ENCODE measurements around the gene PIGS.

The PIGS gene

GRCh38 chr17:28528327-28529012 is 42.9 kb downstream of the PIGS start:
- no peak overlapping the region for H3K9ac ChIP-seq (ENCODE audit: low read depth, low read length, poor library complexity)
- no peak overlapping the region for H3K4ac ChIP-seq (ENCODE audit: low read length)
- no peak overlapping the region for H3K4me2 ChIP-seq (ENCODE audit: insufficient read depth, low read length, poor library complexity, severe bottlenecking)
- H2BK15ac ChIP-seq (ENCODE audit: low read length), result no peak overlapping the region
- no peak overlapping the region for H4K91ac ChIP-seq (ENCODE audit: low read depth, low read length, poor library complexity)
- H3K79me1 ChIP-seq (ENCODE audit: low read depth, low read length), result no peaks in the 10 kb centered on the region
- H3K14ac ChIP-seq (ENCODE audit: low read length), result no peak overlapping the region
- H2BK120ac ChIP-seq (ENCODE audit: low read depth, low read length), result no peak overlapping the region
- peaks cover 0 to 9% (median 0%) of the 10 kb centered on the region in 3 experiments for H3K27me3 ChIP-seq (ENCODE audit: control insufficient read depth in 3 of 3, insufficient read depth in 3 of 3, low read depth in 1 of 3, low read length in 3 of 3)
- peaks cover 9 to 24% of the 10 kb centered on the region in 2 donors for H3K4me1 ChIP-seq (ENCODE audit: control insufficient read depth in 2 of 2, insufficient read depth in 1 of 2, low read depth in 1 of 2, low read length in 2 of 2)
- H3K4me3 ChIP-seq (ENCODE audit: low read length in 2 of 2), result no peak overlapping the region
- H3K27ac ChIP-seq (replicated peaks; ENCODE audit: low read length), result no peak overlapping the region
- no peak overlapping the region for H3K18ac ChIP-seq (ENCODE audit: low read length)
- H2BK12ac ChIP-seq (ENCODE audit: low read length), result no peak overlapping the region
- DNase-seq (ENCODE audit: low spot score), result no peak
- H4K8ac ChIP-seq (ENCODE audit: low read depth, low read length), result no peak overlapping the region
- WGBS, 2 donors (ENCODE audit: extremely low coverage in 2 of 2, insufficient read length in 2 of 2, insufficient replicate concordance in 1 of 2), result no CpG with 5 or more reads among the region's 9 CpGs
- no peak overlapping the region for H2AFZ ChIP-seq (ENCODE audit: low read length)
- no peak overlapping the region for H2BK5ac ChIP-seq (ENCODE audit: low read length)
- no peak overlapping the region for H2AK5ac ChIP-seq (ENCODE audit: low read depth, low read length)
- no peaks in the 10 kb centered on the region for H3K36me3 ChIP-seq (replicated peaks in 1 of 2; ENCODE audit: control insufficient read depth in 2 of 2, insufficient read depth in 2 of 2, low read length in 2 of 2)
- peak overlapping the region; percentile 10 for H3K23ac ChIP-seq (ENCODE audit: low read depth, low read length, poor library complexity)
- H3K9me3 ChIP-seq (replicated peaks in 1 of 2; ENCODE audit: control insufficient read depth in 2 of 2, insufficient read depth in 1 of 2, low read depth in 1 of 2, low read length in 2 of 2), result no peaks in the 10 kb centered on the region

GRCh38 chr17:28527859-28528258 is 43.5 kb downstream of the PIGS start:
- no peak overlapping the region for H3K27ac ChIP-seq (replicated peaks; ENCODE audit: low read length)
- peaks cover 0 to 12% (median 0%) of the 10 kb centered on the region in 3 experiments for H3K27me3 ChIP-seq (ENCODE audit: control insufficient read depth in 3 of 3, insufficient read depth in 3 of 3, low read depth in 1 of 3, low read length in 3 of 3)
- H3K14ac ChIP-seq (ENCODE audit: low read length), result peak overlapping the region; percentile 56
- H4K91ac ChIP-seq (ENCODE audit: low read depth, low read length, poor library complexity), result no peak overlapping the region
- no peaks in the 10 kb centered on the region for H3K79me1 ChIP-seq (ENCODE audit: low read depth, low read length)
- peak overlapping the region; percentile 10 for H3K23ac ChIP-seq (ENCODE audit: low read depth, low read length, poor library complexity)
- H2BK12ac ChIP-seq (ENCODE audit: low read length), result no peak overlapping the region
- H3K4me1 ChIP-seq (ENCODE audit: control insufficient read depth in 2 of 2, insufficient read depth in 1 of 2, low read depth in 1 of 2, low read length in 2 of 2), result peaks cover 7 to 24% of the 10 kb centered on the region in 2 donors
- no peaks in the 10 kb centered on the region for H3K9me3 ChIP-seq (replicated peaks in 1 of 2; ENCODE audit: control insufficient read depth in 2 of 2, insufficient read depth in 1 of 2, low read depth in 1 of 2, low read length in 2 of 2)
- H3K4ac ChIP-seq (ENCODE audit: low read length), result no peak overlapping the region
- H2AK5ac ChIP-seq (ENCODE audit: low read depth, low read length), result no peak overlapping the region
- WGBS, 2 donors (ENCODE audit: extremely low coverage in 2 of 2, insufficient read length in 2 of 2, insufficient replicate concordance in 1 of 2), result no CpG with 5 or more reads among the region's 2 CpGs
- no peak overlapping the region for H2BK5ac ChIP-seq (ENCODE audit: low read length)
- H3K18ac ChIP-seq (ENCODE audit: low read length), result no peak overlapping the region
- H3K4me2 ChIP-seq (ENCODE audit: insufficient read depth, low read length, poor library complexity, severe bottlenecking), result no peak overlapping the region
- no peaks in the 10 kb centered on the region for H3K36me3 ChIP-seq (replicated peaks in 1 of 2; ENCODE audit: control insufficient read depth in 2 of 2, insufficient read depth in 2 of 2, low read length in 2 of 2)
- no peak overlapping the region for H3K9ac ChIP-seq (ENCODE audit: low read depth, low read length, poor library complexity)
- no peak overlapping the region for H2BK15ac ChIP-seq (ENCODE audit: low read length)
- H3K4me3 ChIP-seq (ENCODE audit: low read length in 2 of 2), result no peak overlapping the region
- no peak overlapping the region for H4K8ac ChIP-seq (ENCODE audit: low read depth, low read length)
- H2AFZ ChIP-seq (ENCODE audit: low read length), result no peak overlapping the region
- DNase-seq (ENCODE audit: low spot score), result no peak
- H2BK120ac ChIP-seq (ENCODE audit: low read depth, low read length), result no peak overlapping the region

- no peak overlapping the region for H3K14ac ChIP-seq (ENCODE audit: low read length)
- no peak overlapping the region for H3K27ac ChIP-seq (replicated peaks; ENCODE audit: low read length)
- no peak overlapping the region for H2AK5ac ChIP-seq (ENCODE audit: low read depth, low read length)
- no peak overlapping the region for H4K91ac ChIP-seq (ENCODE audit: low read depth, low read length, poor library complexity)
- no peaks in the 10 kb centered on the region for H3K79me1 ChIP-seq (ENCODE audit: low read depth, low read length)
- H2BK5ac ChIP-seq (ENCODE audit: low read length), result no peak overlapping the region
- H3K4ac ChIP-seq (ENCODE audit: low read length), result no peak overlapping the region
- no peak overlapping the region for H3K9ac ChIP-seq (ENCODE audit: low read depth, low read length, poor library complexity)
- WGBS, 2 donors (ENCODE audit: extremely low coverage in 2 of 2, insufficient read length in 2 of 2, insufficient replicate concordance in 1 of 2), result no CpG with 5 or more reads among the region's 2 CpGs
- H2BK12ac ChIP-seq (ENCODE audit: low read length), result no peak overlapping the region
- no peak overlapping the region for H2BK120ac ChIP-seq (ENCODE audit: low read depth, low read length)
- no peaks in the 10 kb centered on the region for H3K9me3 ChIP-seq (replicated peaks in 1 of 2; ENCODE audit: control insufficient read depth in 2 of 2, insufficient read depth in 1 of 2, low read depth in 1 of 2, low read length in 2 of 2)
- no peak overlapping the region for H2BK15ac ChIP-seq (ENCODE audit: low read length)
- H3K4me3 ChIP-seq (ENCODE audit: low read length in 2 of 2), result peak overlapping the region in 1 of 2 donors; percentile 27
- no peak overlapping the region for H3K18ac ChIP-seq (ENCODE audit: low read length)
- DNase-seq (ENCODE audit: low spot score), result no peak
- H3K36me3 ChIP-seq (replicated peaks in 1 of 2; ENCODE audit: control insufficient read depth in 2 of 2, insufficient read depth in 2 of 2, low read length in 2 of 2), result no peaks in the 10 kb centered on the region
- no peak overlapping the region for H3K23ac ChIP-seq (ENCODE audit: low read depth, low read length, poor library complexity)
- H3K4me1 ChIP-seq (ENCODE audit: control insufficient read depth in 2 of 2, insufficient read depth in 1 of 2, low read depth in 1 of 2, low read length in 2 of 2), result peaks cover 5 to 24% of the 10 kb centered on the region in 2 donors
- peaks cover 0 to 16% (median 0%) of the 10 kb centered on the region in 3 experiments for H3K27me3 ChIP-seq (ENCODE audit: control insufficient read depth in 3 of 3, insufficient read depth in 3 of 3, low read depth in 1 of 3, low read length in 3 of 3)
- H3K4me2 ChIP-seq (ENCODE audit: insufficient read depth, low read length, poor library complexity, severe bottlenecking), result no peak overlapping the region
- no peak overlapping the region for H2AFZ ChIP-seq (ENCODE audit: low read length)
- H4K8ac ChIP-seq (ENCODE audit: low read depth, low read length), result no peak overlapping the region
These were observed 44.1 kb downstream of the PIGS start for GRCh38 chr17:28527181-28527681.

GRCh38 chr17:28526381-28526780 is 44.9 kb downstream of the PIGS start:
- H3K9me3 ChIP-seq (replicated peaks in 1 of 2; ENCODE audit: control insufficient read depth in 2 of 2, insufficient read depth in 1 of 2, low read depth in 1 of 2, low read length in 2 of 2), result no peaks in the 10 kb centered on the region
- peaks cover 0 to 19% (median 0%) of the 10 kb centered on the region in 3 experiments for H3K27me3 ChIP-seq (ENCODE audit: control insufficient read depth in 3 of 3, insufficient read depth in 3 of 3, low read depth in 1 of 3, low read length in 3 of 3)
- H3K4me2 ChIP-seq (ENCODE audit: insufficient read depth, low read length, poor library complexity, severe bottlenecking), result no peak overlapping the region
- no peak for DNase-seq (ENCODE audit: low spot score)
- H3K9ac ChIP-seq (ENCODE audit: low read depth, low read length, poor library complexity), result no peak overlapping the region
- no peak overlapping the region for H2BK120ac ChIP-seq (ENCODE audit: low read depth, low read length)
- no peak overlapping the region for H3K4me3 ChIP-seq (ENCODE audit: low read length in 2 of 2)
- H4K91ac ChIP-seq (ENCODE audit: low read depth, low read length, poor library complexity), result no peak overlapping the region
- H2AFZ ChIP-seq (ENCODE audit: low read length), result peak overlapping the region; percentile 69
- no peak overlapping the region for H3K18ac ChIP-seq (ENCODE audit: low read length)
- H3K4ac ChIP-seq (ENCODE audit: low read length), result no peak overlapping the region
- no peak overlapping the region for H4K8ac ChIP-seq (ENCODE audit: low read depth, low read length)
- no CpG with 5 or more reads among the region's 8 CpGs for WGBS, 2 donors (ENCODE audit: extremely low coverage in 2 of 2, insufficient read length in 2 of 2, insufficient replicate concordance in 1 of 2)
- H3K23ac ChIP-seq (ENCODE audit: low read depth, low read length, poor library complexity), result no peak overlapping the region
- no peak overlapping the region for H2BK12ac ChIP-seq (ENCODE audit: low read length)
- no peak overlapping the region for H2BK15ac ChIP-seq (ENCODE audit: low read length)
- no peak overlapping the region for H3K27ac ChIP-seq (replicated peaks; ENCODE audit: low read length)
- H3K14ac ChIP-seq (ENCODE audit: low read length), result no peak overlapping the region
- peaks cover 7 to 24% of the 10 kb centered on the region in 2 donors for H3K4me1 ChIP-seq (ENCODE audit: control insufficient read depth in 2 of 2, insufficient read depth in 1 of 2, low read depth in 1 of 2, low read length in 2 of 2)
- no peaks in the 10 kb centered on the region for H3K79me1 ChIP-seq (ENCODE audit: low read depth, low read length)
- H2AK5ac ChIP-seq (ENCODE audit: low read depth, low read length), result no peak overlapping the region
- H3K36me3 ChIP-seq (replicated peaks in 1 of 2; ENCODE audit: control insufficient read depth in 2 of 2, insufficient read depth in 2 of 2, low read length in 2 of 2), result no peaks in the 10 kb centered on the region
- no peak overlapping the region for H2BK5ac ChIP-seq (ENCODE audit: low read length)

Measured in neuronal stem cell (in vitro differentiated cells).